ENCODE results near the gene WASHC2C.
"Not testable (repeated sequence)": the region's sequence is repeated elsewhere in the genome, so short reads cannot be mapped to it uniquely, and the experiment has no call there.

- TF ChIP-seq CTCF (conservative IDR thresholded peaks at IDR 0.05 in 1 of 2, IDR thresholded peaks at IDR 0.05 in 1 of 2; ENCODE audit: extremely low read depth in 1 of 2, insufficient read depth in 1 of 2, low read depth in 1 of 2, low read length in 2 of 2); EZH2 (IDR thresholded peaks at IDR 0.05; ENCODE audit: borderline replicate concordance, low read length): not testable (repeated sequence)
Measured at GRCh38 chr10:45717642-45718041, 9.4 kb upstream of the WASHC2C start.

Data from mammary epithelial cell (primary cell).